GM23338 (cell line): Measurements from ENCODE around the gene ADAMTS13. TPM values are rescaled to one million over a fixed set of nuclear protein-coding genes. Genes with fewer than 3 reads are reported as not detected.

ENCODE experiments used
- ATAC-seq: fragments of 200-7000 bp; cut with Tn5 transposase; 3 replicates; pipeline ENCODE4 v1.9.1; 2020
- DNase-seq: peaks from one replicate; pipeline ENCODE4 v3.0.0-alpha.2; 2015; ENCODE audit warnings: low spot score
- H2AFZ ChIP-seq: fragments of 200-600 bp; sonication (generic); 2 replicates; pipeline ENCODE4 v1.8.0; 2016; ENCODE audit warnings: antibody characterized with exemption, mild to moderate bottlenecking, moderate library complexity
- H3F3A ChIP-seq: fragments of 200-600 bp; sonication (generic); replicated peaks from 2 replicates; pipeline ENCODE4 v1.8.0; 2017; ENCODE audit warnings: antibody characterized with exemption, mixed run types, low read depth
- H3K27ac ChIP-seq: fragments of 200-600 bp; sonication (generic); 2 replicates; pipeline ENCODE4 v1.6.1; 2016; ENCODE audit warnings: low read depth
- H3K27me3 ChIP-seq: fragments of 200-600 bp; sonication (generic); 2 replicates; pipeline ENCODE4 v1.8.0; 2016; ENCODE audit warnings: mild to moderate bottlenecking, mixed run types, moderate library complexity; ENCODE audit not compliant: insufficient read depth
- H3K36me3 ChIP-seq: fragments of 200-600 bp; sonication (generic); 2 replicates; pipeline ENCODE4 v1.8.0; 2016; ENCODE audit warnings: mild to moderate bottlenecking; ENCODE audit not compliant: insufficient read depth
- H3K4me1 ChIP-seq: fragments of 200-600 bp; sonication (generic); 2 replicates; pipeline ENCODE4 v1.8.0; 2016; ENCODE audit warnings: mild to moderate bottlenecking, moderate library complexity; ENCODE audit not compliant: insufficient read depth
- H3K4me2 ChIP-seq: fragments of 200-600 bp; sonication (generic); 2 replicates; pipeline ENCODE4 v1.7.1; 2017; ENCODE audit warnings: mixed run types
- H3K4me3 ChIP-seq: fragments of 200-600 bp; sonication (generic); 2 replicates; pipeline ENCODE4 v1.6.1; 2016; ENCODE audit warnings: mixed run types
- H3K79me2 ChIP-seq: fragments of 200-600 bp; sonication (generic); replicated peaks from 2 replicates; pipeline ENCODE4 v1.8.0; 2017; ENCODE audit warnings: mild to moderate bottlenecking; ENCODE audit not compliant: insufficient read depth
- H3K9me2 ChIP-seq: fragments of 200-600 bp; sonication (generic); 2 replicates; pipeline ENCODE4 v1.8.0; 2017; ENCODE audit not compliant: insufficient read depth
- H4K20me1 ChIP-seq: fragments of 200-600 bp; sonication (generic); replicated peaks from 2 replicates; pipeline ENCODE4 v1.8.0; 2017; ENCODE audit warnings: mild to moderate bottlenecking; ENCODE audit not compliant: insufficient read depth
- H3K27ac Mint-ChIP-seq: 2 replicates; pipeline ENCODE4 v1.8.0; 2020; ENCODE audit warnings: inconsistent platforms, mild to moderate bottlenecking, moderate library complexity, mixed read lengths
- H3K27me3 Mint-ChIP-seq: 3 replicates; pipeline ENCODE4 v1.8.0; 2022; ENCODE audit warnings: low read depth, mild to moderate bottlenecking, moderate library complexity, mixed read lengths, inconsistent platforms; ENCODE audit not compliant: insufficient read depth, poor library complexity
- H3K36me3 Mint-ChIP-seq: 3 replicates; pipeline ENCODE4 v1.8.0; 2021; ENCODE audit warnings: low read depth, mild to moderate bottlenecking, inconsistent platforms, moderate library complexity, mixed read lengths
- H3K4me1 Mint-ChIP-seq: 3 replicates; pipeline ENCODE4 v1.8.0; 2020; ENCODE audit warnings: mild to moderate bottlenecking, inconsistent platforms, mixed read lengths
- H3K4me3 Mint-ChIP-seq: 3 replicates; pipeline ENCODE4 v1.8.0; 2021; ENCODE audit warnings: moderate library complexity, mild to moderate bottlenecking, inconsistent platforms, mixed read lengths
- H3K9me3 Mint-ChIP-seq: 3 replicates; pipeline ENCODE4 v1.8.0; 2020; ENCODE audit warnings: moderate library complexity, mild to moderate bottlenecking, inconsistent platforms, mixed read lengths
- CTCF ChIP-seq, 2 experiments: fragments of 200-600 bp in 1 of 2; sonication (generic) in 1 of 2; conservative IDR thresholded peaks; 2 replicates each; pipeline versions ENCODE4 v1.5.1 to v1.6.1; 2016 to 2017; ENCODE audit warnings: antibody characterized with exemption in 2 of 2, low read depth in 2 of 2, mild to moderate bottlenecking in 2 of 2, moderate library complexity in 1 of 2
- POLR2AphosphoS5 ChIP-seq: IDR thresholded peaks from 2 replicates; pipeline ENCODE4 v1.6.1; 2016; ENCODE audit warnings: antibody characterized with exemption, low read depth
- ZNF114 ChIP-seq: fragments of 250-450 bp; sonication (Bioruptor Pico); IDR thresholded peaks from 2 replicates; pipeline ENCODE4 v1.5.0; 2020; ENCODE audit warnings: mild to moderate bottlenecking, moderate library complexity
- ZNF331 ChIP-seq: fragments of 250-450 bp; sonication (Bioruptor Pico); IDR thresholded peaks from 2 replicates; pipeline ENCODE4 v1.5.0; 2020; ENCODE audit warnings: low read depth, mild to moderate bottlenecking, moderate library complexity
- ZNF462 ChIP-seq: fragments of 250-450 bp; sonication (Bioruptor Pico); IDR thresholded peaks from 2 replicates; pipeline ENCODE4 v1.5.0; 2020; ENCODE audit warnings: mild to moderate bottlenecking, moderate library complexity
- polyA plus RNA-seq: library from polyadenylated mRNA; unstranded; fragments of >200 nt; fragmentation: Nextera tagmentation; extraction: Ambion mirVana; gene quantifications from 2 replicates; pipeline ENCODE4 v1.2.1, GENCODE V29; 2016
- total RNA-seq: library from RNA; depleted of rRNA; stranded (reverse); fragments of >200 nt; shearing (Covaris generic); gene quantifications from 2 replicates; pipeline ENCODE4 v1.2.3, GENCODE V29; 2014

The ADAMTS13 gene
- total and polyA plus RNA-seq, 2 experiments from 2014 or later = 6.0 TPM

- TF ChIP-seq ZNF462 (CRISPR knock-in tag) (no peak), ZNF114 (CRISPR knock-in tag) (no peak), ZNF331 (CRISPR knock-in tag) (no peak), POLR2AphosphoS5 (no peak)
Measured at GRCh38 chr9:133374612-133375115, 47.5 kb upstream of the ADAMTS13 start (continued).

- H4K20me1 ChIP-seq = peaks cover 41% of the 10 kb centered on the region
- H3F3A ChIP-seq = no peaks in the 10 kb centered on the region
- DNase-seq = peak; percentile 47
- peak; percentile 37 to 55 for TF ChIP-seq CTCF (conservative IDR thresholded peaks at IDR 0.05; ENCODE audit: low read depth in 2 of 2)
- TF ChIP-seq POLR2AphosphoS5 = no peak; the same call in 1 of the 2 replicates
- ATAC-seq = peak; percentile 24
- Mint-ChIP-seq H3K4me1 (peaks cover 17% of the 10 kb centered on the region), H3K27ac (peak overlapping the region; percentile 91), H3K36me3 (peaks cover 30% of the 10 kb centered on the region), H3K27me3 (peaks cover 29% of the 10 kb centered on the region), H3K9me3 (peaks cover 14% of the 10 kb centered on the region; the same call in 2 of the 3 replicates), H3K4me3 (peak overlapping the region; percentile 98)
- H3K27me3 ChIP-seq = peaks cover 13% of the 10 kb centered on the region
- peaks cover 10% of the 10 kb centered on the region; the same call in 1 of the 2 replicates for H3K4me1 ChIP-seq
- H2AFZ ChIP-seq = no peak overlapping the region
- peaks cover 7% of the 10 kb centered on the region; the same call in 1 of the 2 replicates for H3K36me3 ChIP-seq
- peak overlapping the region; percentile 90 for H3K4me2 ChIP-seq
- peaks cover 53% of the 10 kb centered on the region for H3K79me2 ChIP-seq
- no peak overlapping the region; the same call in 1 of the 2 replicates for H3K27ac ChIP-seq
- H3K9me2 ChIP-seq = no peaks in the 10 kb centered on the region
- H3K4me3 ChIP-seq = peak overlapping the region; percentile 98
Measured at GRCh38 chr9:133375116-133375723, 46.9 kb upstream of the ADAMTS13 start.
